GM10847 (cell line): ENCODE results near the gene MAPK8.

Source experiments
- POLR2A ChIP-seq: IDR thresholded peaks from 2 replicates; pipeline ENCODE4 v1.6.1; 2011; ENCODE audit not compliant: insufficient read length; ENCODE audit errors: extremely low read depth

MAPK8 gene

DNA sequence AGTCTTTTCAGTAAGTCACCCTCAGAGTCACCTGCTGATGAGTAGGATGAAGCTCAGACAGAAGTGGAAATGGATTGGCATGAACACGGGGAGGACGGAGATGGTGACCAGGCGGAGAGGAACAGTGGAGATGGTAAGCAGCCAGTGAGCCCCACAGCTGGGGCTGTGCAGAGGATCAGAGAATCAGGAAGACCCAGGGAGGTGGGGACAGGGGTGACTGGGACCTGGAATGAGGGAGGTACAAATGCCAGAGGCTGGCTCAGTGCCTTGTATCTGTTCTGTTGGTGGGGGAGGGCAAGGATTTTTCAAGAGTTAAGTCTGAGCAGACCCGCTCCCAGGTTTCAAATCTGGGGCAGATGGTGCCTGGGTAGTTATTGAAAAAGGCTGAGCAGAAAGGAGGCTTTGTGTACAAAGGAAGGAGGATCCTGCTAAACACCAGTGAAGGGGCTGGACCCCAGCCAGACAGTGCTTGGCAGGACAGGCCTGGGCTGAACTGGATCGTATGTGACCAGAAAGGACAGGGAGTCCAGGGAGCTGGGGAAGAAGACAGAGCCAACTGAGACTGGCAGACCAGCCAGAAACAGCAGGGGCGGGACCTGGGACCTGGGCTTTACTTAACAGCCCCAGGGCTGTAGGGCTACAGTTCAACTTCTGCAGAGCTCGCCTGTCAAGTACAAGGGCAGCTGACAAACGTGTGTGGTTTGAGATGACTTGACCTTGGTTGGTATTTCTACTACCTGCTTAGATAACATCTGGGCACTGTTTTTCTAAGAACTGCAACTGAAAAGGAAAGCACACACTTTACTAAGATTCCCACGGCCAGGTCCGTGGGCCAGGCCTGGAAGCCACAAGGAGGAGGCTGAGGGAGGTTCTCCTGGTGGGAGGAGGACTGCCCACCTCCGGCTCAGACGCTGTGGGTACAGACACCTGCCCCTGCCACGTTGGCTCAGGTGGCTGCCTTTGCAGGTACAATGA lies 18.8 kb upstream of the MAPK8 start:
- no peak for TF ChIP-seq POLR2A

GRCh38 chr10:48288661-48289060 lies 17.8 kb upstream of the MAPK8 start:
- TF ChIP-seq POLR2A = no peak

GRCh38 chr10:48289501-48290238 lies 16.8 kb upstream of the MAPK8 start:
- no peak for TF ChIP-seq POLR2A

- no peak for TF ChIP-seq POLR2A
Observed at GRCh38 chr10:48290286-48290685, 16.2 kb upstream of the MAPK8 start.

- TF ChIP-seq POLR2A = no peak
Observed at GRCh38 chr10:48291190-48291589, 15.3 kb upstream of the MAPK8 start.

GRCh38 chr10:48292616-48293015 lies 13.9 kb upstream of the MAPK8 start:
- TF ChIP-seq POLR2A = no peak

DNA sequence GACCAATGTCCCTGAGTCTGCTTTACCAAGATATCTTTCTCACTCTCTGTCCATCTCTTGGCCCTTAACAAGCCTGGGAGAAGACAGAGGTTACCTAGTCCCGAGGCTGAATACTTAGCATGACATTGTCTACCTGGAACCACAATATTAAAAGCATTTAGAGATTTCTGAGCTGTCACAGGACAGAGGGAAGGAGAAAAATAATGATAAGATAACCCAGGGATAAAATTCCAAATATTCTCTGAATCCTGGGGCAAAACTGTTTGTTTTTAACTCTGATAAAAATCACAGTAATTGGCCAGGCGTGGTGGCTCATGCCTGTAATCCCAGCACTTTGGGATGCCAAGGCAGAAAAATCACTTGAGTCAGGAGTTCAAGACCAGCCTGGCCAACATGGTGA lies 12.0 kb upstream of the MAPK8 start:
- TF ChIP-seq POLR2A = no peak

DNA sequence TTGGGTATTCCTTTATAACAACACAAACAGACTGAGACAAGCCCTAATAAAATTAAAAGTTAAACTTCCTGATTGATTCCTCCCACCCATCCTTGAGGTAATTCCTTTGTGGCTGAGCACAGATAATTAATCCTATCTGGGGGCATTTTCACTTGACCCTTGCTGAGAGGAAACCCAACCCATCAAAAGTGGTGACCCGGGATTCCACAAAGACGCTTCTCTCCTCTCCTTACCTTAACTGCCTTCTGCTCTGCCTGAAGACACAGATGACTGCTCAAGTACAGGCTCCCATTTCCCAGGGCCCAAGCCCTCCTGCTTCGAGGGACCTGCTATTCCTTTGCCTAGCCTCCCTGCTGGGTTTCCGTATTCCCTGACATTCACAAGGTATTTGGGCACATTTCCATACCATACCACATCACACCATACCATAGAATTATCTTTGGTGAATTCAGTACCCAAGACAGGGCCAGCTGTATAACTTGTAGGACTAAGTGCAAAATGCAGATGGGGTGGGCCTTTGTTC lies 9.8 kb upstream of the MAPK8 start:
- TF ChIP-seq POLR2A = no peak

GRCh38 chr10:48299066-48299465 lies 7.4 kb upstream of the MAPK8 start:
- TF ChIP-seq POLR2A = no peak

DNA sequence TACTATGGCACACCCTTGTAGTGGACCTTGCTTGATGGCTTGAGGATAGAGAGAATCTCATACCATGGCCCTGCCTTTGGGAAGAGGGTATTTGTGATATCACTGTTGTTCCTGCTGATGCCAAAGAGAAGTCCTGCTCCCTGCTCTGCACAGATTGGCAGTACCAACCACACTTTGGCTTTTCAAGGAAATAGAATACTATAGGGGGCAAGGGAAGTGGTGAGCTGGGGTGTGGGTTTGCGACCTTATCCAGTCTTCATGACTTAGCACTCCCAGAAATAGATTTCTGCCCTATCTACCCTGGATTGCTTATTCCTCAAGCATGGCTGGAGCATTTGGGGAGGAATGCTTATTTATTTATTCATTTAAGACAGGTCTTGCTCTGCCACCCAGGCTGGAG lies 6.8 kb upstream of the MAPK8 start:
- no peak for TF ChIP-seq POLR2A

GRCh38 chr10:48300556-48300955 lies 5.9 kb upstream of the MAPK8 start:
- TF ChIP-seq POLR2A = no peak

GRCh38 chr10:48302515-48303476 lies 3.7 kb upstream of the MAPK8 start:
- TF ChIP-seq POLR2A = no peak

GRCh38 chr10:48305905-48306264 lies 592 bp upstream of the MAPK8 start:
- no peak for TF ChIP-seq POLR2A

DNA sequence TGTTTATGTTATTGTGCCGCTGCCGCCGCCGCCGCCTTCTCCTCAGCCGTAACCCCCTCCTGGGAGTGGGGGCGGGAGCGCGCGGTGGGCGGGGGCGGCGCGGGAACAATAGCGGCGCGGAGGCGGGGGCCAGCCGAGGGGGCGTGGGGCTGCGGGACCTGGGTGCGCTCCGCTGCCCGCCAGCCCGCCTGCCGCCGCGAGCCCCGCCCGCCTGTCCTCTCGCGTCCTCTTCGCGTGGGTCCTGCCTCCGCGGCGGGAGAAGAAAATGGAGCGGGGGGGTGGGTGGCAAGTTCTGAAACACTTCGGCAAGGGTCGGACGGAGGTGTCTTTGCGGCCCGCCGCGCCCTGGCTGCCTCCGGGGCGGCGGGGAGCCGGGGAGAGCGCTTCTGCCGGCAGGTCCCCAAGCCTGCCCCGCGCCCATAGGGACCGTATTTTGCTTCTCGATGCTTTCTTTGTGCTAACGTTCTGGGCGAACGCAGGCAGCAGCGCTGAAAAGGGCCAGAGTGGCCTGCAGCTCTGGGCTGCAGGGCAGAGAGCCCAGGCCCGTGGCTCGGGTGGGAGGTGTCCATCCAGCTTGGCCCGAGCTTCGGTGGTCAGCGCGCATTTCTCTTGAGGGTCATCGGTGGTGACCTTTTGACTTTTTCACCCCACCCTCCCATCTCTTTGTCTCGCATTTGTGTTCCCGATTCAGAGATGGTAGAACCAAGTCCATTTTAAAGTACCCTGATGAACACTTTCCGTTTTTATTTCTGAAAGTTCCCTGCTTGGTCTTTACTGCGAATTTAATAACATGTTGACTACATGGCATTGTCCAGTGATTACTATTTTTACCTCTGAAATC lies 613 bp downstream of the MAPK8 start:
- TF ChIP-seq POLR2A = no peak
